Measurements from ENCODE around the gene LGALS3BP. TPM values are rescaled to one million over a fixed set of nuclear protein-coding genes. Genes with fewer than 3 reads are reported as not detected.
"Not testable (repeated sequence)": the region's sequence is repeated elsewhere in the genome, so short reads cannot be mapped to it uniquely, and the experiment has no call there.

The LGALS3BP gene
- total RNA-seq, 1 donor = 457 TPM

DNA sequence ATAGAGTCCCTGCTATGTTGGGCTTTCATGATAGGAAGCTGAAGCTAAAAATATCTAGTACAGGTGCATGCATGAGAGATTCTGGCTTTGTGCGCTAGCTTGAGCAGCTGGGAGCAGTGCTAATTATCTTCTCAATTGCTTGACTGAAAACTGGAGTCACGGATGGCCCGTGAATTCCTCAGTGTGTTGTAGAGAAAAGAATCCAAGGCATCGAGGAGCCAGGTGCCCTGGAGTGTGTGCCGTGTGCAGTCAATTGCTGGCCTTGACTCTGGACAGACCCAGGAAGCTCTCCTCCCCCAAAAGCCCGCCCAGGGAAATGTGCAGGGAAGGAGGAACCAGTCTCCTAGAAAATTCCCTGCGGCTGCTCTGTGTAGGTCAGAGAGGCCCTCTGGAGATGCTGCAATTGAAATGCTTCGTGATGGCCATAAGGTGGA lies 14.2 kb downstream of the LGALS3BP start:
- Histone ChIP-seq H3K4me3 (ENCODE audit: insufficient read depth, low read length) (no peak overlapping the region), H3K4me1 (ENCODE audit: insufficient read depth, low read length) (peaks cover 7% of the 10 kb centered on the region), H2AFZ (ENCODE audit: low read length) (no peak overlapping the region), H4K20me1 (ENCODE audit: insufficient read depth, low read length) (peaks cover 4% of the 10 kb centered on the region), H3K27me3 (ENCODE audit: insufficient read depth, low read length) (no peaks in the 10 kb centered on the region), H3K9me3 (ENCODE audit: low read depth, low read length) (no peaks in the 10 kb centered on the region), H3K4me2 (ENCODE audit: insufficient read depth, low read length) (no peak overlapping the region), H3K79me2 (ENCODE audit: insufficient read depth, low read length) (peaks cover 2% of the 10 kb centered on the region), H3K36me3 (ENCODE audit: insufficient read depth, low read length) (peaks cover 12% of the 10 kb centered on the region), H3K27ac (ENCODE audit: low read depth, low read length) (no peak overlapping the region)
- TF ChIP-seq, protein P1, sequence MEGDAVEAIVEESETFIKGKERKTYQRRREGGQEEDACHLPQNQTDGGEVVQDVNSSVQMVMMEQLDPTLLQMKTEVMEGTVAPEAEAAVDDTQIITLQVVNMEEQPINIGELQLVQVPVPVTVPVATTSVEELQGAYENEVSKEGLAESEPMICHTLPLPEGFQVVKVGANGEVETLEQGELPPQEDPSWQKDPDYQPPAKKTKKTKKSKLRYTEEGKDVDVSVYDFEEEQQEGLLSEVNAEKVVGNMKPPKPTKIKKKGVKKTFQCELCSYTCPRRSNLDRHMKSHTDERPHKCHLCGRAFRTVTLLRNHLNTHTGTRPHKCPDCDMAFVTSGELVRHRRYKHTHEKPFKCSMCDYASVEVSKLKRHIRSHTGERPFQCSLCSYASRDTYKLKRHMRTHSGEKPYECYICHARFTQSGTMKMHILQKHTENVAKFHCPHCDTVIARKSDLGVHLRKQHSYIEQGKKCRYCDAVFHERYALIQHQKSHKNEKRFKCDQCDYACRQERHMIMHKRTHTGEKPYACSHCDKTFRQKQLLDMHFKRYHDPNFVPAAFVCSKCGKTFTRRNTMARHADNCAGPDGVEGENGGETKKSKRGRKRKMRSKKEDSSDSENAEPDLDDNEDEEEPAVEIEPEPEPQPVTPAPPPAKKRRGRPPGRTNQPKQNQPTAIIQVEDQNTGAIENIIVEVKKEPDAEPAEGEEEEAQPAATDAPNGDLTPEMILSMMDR (IDR thresholded peaks at IDR 0.05; ENCODE audit: extremely low read depth, low read depth, low read length) = no peak
- DNase-seq (ENCODE audit: insufficient read length, low spot score, missing footprints) = no peak

DNA sequence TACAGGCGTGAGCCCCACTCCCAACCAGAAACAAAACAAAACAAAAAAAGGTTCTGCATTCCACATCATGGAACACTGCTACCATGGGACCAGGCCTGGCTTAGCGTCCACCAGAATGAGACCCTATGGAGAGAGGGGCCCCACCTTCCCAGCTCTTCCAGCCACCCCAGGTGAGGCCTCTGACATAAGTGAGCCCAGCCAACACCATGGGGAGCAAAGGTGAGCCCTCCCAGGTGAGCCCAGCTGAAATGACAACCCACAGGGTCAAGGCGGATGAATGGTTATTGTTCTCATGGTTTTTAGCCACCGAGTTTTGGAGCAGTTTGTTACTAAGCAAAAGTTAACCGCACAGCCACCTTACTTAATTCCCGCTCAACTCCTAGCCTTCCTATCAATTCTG lies 16.3 kb downstream of the LGALS3BP start:
- no peaks in the 10 kb centered on the region for H3K36me3 ChIP-seq (ENCODE audit: insufficient read depth, low read length)
- peaks cover 7% of the 10 kb centered on the region for H3K4me1 ChIP-seq (ENCODE audit: insufficient read depth, low read length)
- H3K4me2 ChIP-seq (ENCODE audit: insufficient read depth, low read length) = no peak overlapping the region
- no peak overlapping the region for H3K27ac ChIP-seq (ENCODE audit: low read depth, low read length)
- peak; percentile 23 for DNase-seq (ENCODE audit: insufficient read length, low spot score, missing footprints)
- H3K27me3 ChIP-seq (ENCODE audit: insufficient read depth, low read length) = no peaks in the 10 kb centered on the region
- H3K4me3 ChIP-seq (ENCODE audit: insufficient read depth, low read length) = no peak overlapping the region
- TF ChIP-seq, protein P1 (IDR thresholded peaks at IDR 0.05; ENCODE audit: extremely low read depth, low read depth, low read length) = no peak
- no peaks in the 10 kb centered on the region for H3K9me3 ChIP-seq (ENCODE audit: low read depth, low read length)
- H2AFZ ChIP-seq (ENCODE audit: low read length) = no peak overlapping the region
- no peaks in the 10 kb centered on the region for H3K79me2 ChIP-seq (ENCODE audit: insufficient read depth, low read length)
- no peaks in the 10 kb centered on the region for H4K20me1 ChIP-seq (ENCODE audit: insufficient read depth, low read length)

DNA sequence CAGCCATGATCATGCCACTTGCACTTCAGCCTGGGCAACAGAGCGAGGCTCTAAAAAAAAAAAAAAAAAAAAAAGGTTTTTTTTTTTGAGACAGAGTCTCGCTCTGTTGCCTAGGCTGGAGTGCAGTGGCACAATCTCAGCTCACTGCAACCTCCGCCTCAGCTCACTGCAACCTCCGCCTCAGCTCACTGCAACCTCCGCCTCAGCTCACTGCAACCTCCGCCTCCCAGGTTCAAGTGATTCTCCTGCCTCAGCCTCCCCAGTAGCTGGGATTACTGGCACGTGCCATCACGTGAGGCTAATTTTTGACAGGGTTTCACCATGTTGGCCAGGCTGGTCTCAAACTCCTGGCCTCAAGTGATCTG lies 16.8 kb downstream of the LGALS3BP start:
- not testable (repeated sequence) for H3K4me3 ChIP-seq (ENCODE audit: insufficient read depth, low read length); H3K27ac ChIP-seq (ENCODE audit: low read depth, low read length); H3K9me3 ChIP-seq (ENCODE audit: low read depth, low read length); H3K79me2 ChIP-seq (ENCODE audit: insufficient read depth, low read length); H3K4me2 ChIP-seq (ENCODE audit: insufficient read depth, low read length); H3K27me3 ChIP-seq (ENCODE audit: insufficient read depth, low read length); H4K20me1 ChIP-seq (ENCODE audit: insufficient read depth, low read length); H3K4me1 ChIP-seq (ENCODE audit: insufficient read depth, low read length); H3K36me3 ChIP-seq (ENCODE audit: insufficient read depth, low read length); H2AFZ ChIP-seq (ENCODE audit: low read length); DNase-seq (ENCODE audit: insufficient read length, low spot score, missing footprints)

DNA sequence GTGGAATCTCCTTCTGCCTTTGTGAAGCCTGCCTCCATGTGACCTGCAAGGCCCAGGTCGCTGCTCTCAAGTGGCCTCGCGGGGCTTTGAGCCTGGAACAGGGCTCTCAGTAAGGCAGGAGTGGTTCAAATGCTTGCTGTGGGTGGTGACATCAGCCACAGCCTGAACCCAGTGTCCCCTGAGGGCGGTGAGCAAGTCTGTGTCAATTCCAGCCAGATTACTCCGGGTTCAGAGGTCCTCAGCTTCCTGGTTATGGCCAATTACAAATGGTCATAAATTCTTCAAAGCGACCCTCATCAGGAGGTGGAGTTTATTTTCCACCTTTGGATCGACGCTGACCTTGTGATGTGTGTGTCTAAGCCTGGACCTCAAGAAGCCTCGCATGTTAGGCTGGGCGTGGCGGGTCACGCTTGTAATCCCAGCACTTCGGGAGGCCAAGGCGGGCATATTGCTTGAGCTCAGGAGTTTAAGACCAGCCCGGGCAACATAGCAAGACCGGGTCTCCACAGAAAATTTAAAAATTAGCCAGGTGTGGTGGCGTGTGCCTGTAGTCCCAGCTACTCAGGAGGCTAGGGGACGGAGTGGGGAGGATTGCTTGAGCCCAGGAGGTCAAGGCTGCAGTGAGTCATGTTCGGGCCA lies 17.3 kb downstream of the LGALS3BP start:
- Histone ChIP-seq H3K79me2 (ENCODE audit: insufficient read depth, low read length) (no peaks in the 10 kb centered on the region), H3K27ac (ENCODE audit: low read depth, low read length) (no peak overlapping the region), H3K9me3 (ENCODE audit: low read depth, low read length) (no peaks in the 10 kb centered on the region), H3K36me3 (ENCODE audit: insufficient read depth, low read length) (no peaks in the 10 kb centered on the region), H2AFZ (ENCODE audit: low read length) (peak overlapping the region; percentile 51), H4K20me1 (ENCODE audit: insufficient read depth, low read length) (no peaks in the 10 kb centered on the region), H3K4me1 (ENCODE audit: insufficient read depth, low read length) (peaks cover 7% of the 10 kb centered on the region), H3K4me3 (ENCODE audit: insufficient read depth, low read length) (no peak overlapping the region), H3K4me2 (ENCODE audit: insufficient read depth, low read length) (no peak overlapping the region), H3K27me3 (ENCODE audit: insufficient read depth, low read length) (no peaks in the 10 kb centered on the region)
- TF ChIP-seq, protein P1 (IDR thresholded peaks at IDR 0.05; ENCODE audit: extremely low read depth, low read depth, low read length) = no peak
- DNase-seq (ENCODE audit: insufficient read length, low spot score, missing footprints) = peak; percentile 86
